ENCODE data around the gene SOCS3. TPM values are rescaled to one million over a fixed set of nuclear protein-coding genes. Genes with fewer than 3 reads are reported as not detected.

The SOCS3 gene
- total RNA-seq, 4 donors from 2014 or later: 20.9 to 101 (median 39.5) TPM

- intact Hi-C loops (cut with DNase I; ENCODE audit: low total_unique reads): no loop called here
- no peak for TF ChIP-seq POLR2A (IDR thresholded peaks at IDR 0.05)
- no peak for TF ChIP-seq CTCF (IDR thresholded peaks at IDR 0.05)
- Histone ChIP-seq H3K4me3 (no peak overlapping the region), H3K9me3 (no peaks in the 10 kb centered on the region), H3K27ac (no peak overlapping the region), H3K27me3 (no peaks in the 10 kb centered on the region), H3K36me3 (no peaks in the 10 kb centered on the region), H3K4me1 (peaks cover 0 to 5% of the 10 kb centered on the region in 2 donors)
- no peak for DNase-seq
Observed at GRCh38 chr17:78406396-78406795, 46.5 kb upstream of the SOCS3 start.

DNA sequence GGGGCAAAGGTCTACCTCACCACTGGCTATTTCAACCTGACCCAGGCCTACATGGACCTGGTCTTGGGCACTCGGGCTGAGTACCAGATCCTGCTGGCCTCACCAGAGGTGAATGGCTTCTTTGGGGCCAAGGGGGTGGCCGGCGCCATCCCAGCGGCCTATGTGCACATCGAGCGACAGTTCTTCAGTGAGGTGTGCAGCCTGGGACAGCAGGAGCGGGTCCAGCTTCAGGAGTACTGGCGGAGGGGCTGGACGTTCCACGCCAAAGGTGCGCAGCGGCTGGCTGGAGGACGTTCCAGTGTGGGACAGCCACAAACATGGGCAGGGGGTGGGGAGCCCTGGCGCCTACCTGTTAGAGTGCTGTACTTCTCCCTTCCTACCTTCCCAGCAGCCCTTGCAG is 43.9 kb upstream of the SOCS3 start:
- H3K4me1 ChIP-seq: no peaks in the 10 kb centered on the region
- no peak overlapping the region for H3K27ac ChIP-seq
- H3K27me3 ChIP-seq: no peaks in the 10 kb centered on the region
- H3K36me3 ChIP-seq: no peaks in the 10 kb centered on the region
- TF ChIP-seq POLR2A (IDR thresholded peaks at IDR 0.05): no peak
- TF ChIP-seq CTCF (IDR thresholded peaks at IDR 0.05): no peak
- no peaks in the 10 kb centered on the region for H3K9me3 ChIP-seq
- intact Hi-C loops (cut with DNase I; ENCODE audit: low total_unique reads): no loop called here
- H3K4me3 ChIP-seq: no peak overlapping the region
- no peak for DNase-seq

DNA sequence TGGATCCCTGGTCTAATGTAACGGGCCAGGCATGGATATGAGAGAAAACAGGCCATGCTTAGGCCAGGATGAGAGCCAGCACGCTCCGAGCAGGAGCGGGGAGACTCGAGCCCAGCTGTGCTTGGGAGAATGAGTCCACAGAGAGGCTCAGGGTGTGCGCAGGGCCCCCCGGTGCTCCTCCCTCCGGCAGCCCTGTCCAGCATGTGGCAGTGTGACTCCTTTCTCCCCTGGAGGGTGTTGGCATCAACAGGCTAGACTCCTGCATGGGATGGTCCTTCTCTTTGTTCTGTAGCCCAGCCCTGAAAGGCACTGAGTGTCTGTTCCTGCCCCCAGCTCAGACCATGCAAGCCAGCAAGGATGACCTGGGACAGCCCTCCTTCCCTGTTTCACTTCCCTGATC is 42.0 kb upstream of the SOCS3 start:
- H3K27ac ChIP-seq: no peak overlapping the region

GRCh38 chr17:78401246-78401645 is 41.4 kb upstream of the SOCS3 start:
- H3K27me3 ChIP-seq: no peaks in the 10 kb centered on the region
- peaks cover 0 to 4% of the 10 kb centered on the region in 2 donors for H3K4me1 ChIP-seq
- intact Hi-C loops (cut with DNase I; ENCODE audit: low total_unique reads): no loop called here
- H3K4me3 ChIP-seq: no peak overlapping the region
- H3K27ac ChIP-seq: no peak overlapping the region
- TF ChIP-seq POLR2A (IDR thresholded peaks at IDR 0.05) (no peak), CTCF (IDR thresholded peaks at IDR 0.05) (no peak)
- H3K9me3 ChIP-seq: no peaks in the 10 kb centered on the region
- no peaks in the 10 kb centered on the region for H3K36me3 ChIP-seq
- DNase-seq: no peak

More for the DNA sequence above, 42.0 kb upstream of the SOCS3 start:
- no peak for DNase-seq
- Histone ChIP-seq H3K4me3 (no peak overlapping the region), H3K27me3 (no peaks in the 10 kb centered on the region), H3K9me3 (no peaks in the 10 kb centered on the region), H3K4me1 (peaks cover 0 to 4% of the 10 kb centered on the region in 2 donors), H3K36me3 (no peaks in the 10 kb centered on the region)
- intact Hi-C loops (cut with DNase I; ENCODE audit: low total_unique reads): no loop called here
- TF ChIP-seq POLR2A (IDR thresholded peaks at IDR 0.05): no peak
- TF ChIP-seq CTCF (IDR thresholded peaks at IDR 0.05): no peak

- no peak for DNase-seq
- no peaks in the 10 kb centered on the region for H3K9me3 ChIP-seq
- no peak overlapping the region for H3K27ac ChIP-seq
- H3K27me3 ChIP-seq: no peaks in the 10 kb centered on the region
- peaks cover 0 to 4% of the 10 kb centered on the region in 2 donors for H3K4me1 ChIP-seq
- no peak overlapping the region for H3K4me3 ChIP-seq
- TF ChIP-seq POLR2A (IDR thresholded peaks at IDR 0.05): no peak
- TF ChIP-seq CTCF (IDR thresholded peaks at IDR 0.05): no peak
- H3K36me3 ChIP-seq: no peaks in the 10 kb centered on the region
- intact Hi-C loops (cut with DNase I; ENCODE audit: low total_unique reads): no loop called here
Observed at GRCh38 chr17:78400581-78401240, 40.8 kb upstream of the SOCS3 start.
